VCaP (cell line): Measurements from ENCODE around the gene TMEM132D.

Experiments
- H3K27ac ChIP-seq: fragments of 450-650 bp; 2 replicates; pipeline ENCODE4 v1.5.1; 2017
- CTCF ChIP-seq: fragments of 450-650 bp; conservative IDR thresholded peaks from 2 replicates; pipeline ENCODE4 v1.5.1; 2017; ENCODE audit warnings: mild to moderate bottlenecking, moderate library complexity

Gene TMEM132D

GRCh38 chr12:129530517-129530916 lies 373.3 kb downstream of the TMEM132D start:
- TF ChIP-seq CTCF: no peak
- H3K27ac ChIP-seq: no peak overlapping the region

GRCh38 chr12:129527506-129527905 lies 376.3 kb downstream of the TMEM132D start:
- no peak overlapping the region for H3K27ac ChIP-seq
- TF ChIP-seq CTCF: no peak

GRCh38 chr12:129523621-129524020 lies 380.2 kb downstream of the TMEM132D start:
- no peak for TF ChIP-seq CTCF
- H3K27ac ChIP-seq: no peak overlapping the region

GRCh38 chr12:129520739-129521138 lies 383.1 kb downstream of the TMEM132D start:
- no peak overlapping the region for H3K27ac ChIP-seq
- TF ChIP-seq CTCF: no peak

- no peak for TF ChIP-seq CTCF
- no peak overlapping the region for H3K27ac ChIP-seq
Observed at GRCh38 chr12:129503802-129504201, 400.0 kb downstream of the TMEM132D start.

- no peak overlapping the region for H3K27ac ChIP-seq
- TF ChIP-seq CTCF: no peak
Observed at GRCh38 chr12:129496226-129496625, 407.6 kb downstream of the TMEM132D start.

GRCh38 chr12:129494766-129495165 lies 409.1 kb downstream of the TMEM132D start:
- TF ChIP-seq CTCF: no peak
- H3K27ac ChIP-seq: no peak overlapping the region

- H3K27ac ChIP-seq: no peak overlapping the region
- no peak for TF ChIP-seq CTCF
Observed at GRCh38 chr12:129494260-129494659, 409.6 kb downstream of the TMEM132D start.
